ENCODE measurements around the gene KDM5A.
"Not testable (repeated sequence)": the region's sequence is repeated elsewhere in the genome, so short reads cannot be mapped to it uniquely, and the experiment has no call there.

KDM5A gene

DNA sequence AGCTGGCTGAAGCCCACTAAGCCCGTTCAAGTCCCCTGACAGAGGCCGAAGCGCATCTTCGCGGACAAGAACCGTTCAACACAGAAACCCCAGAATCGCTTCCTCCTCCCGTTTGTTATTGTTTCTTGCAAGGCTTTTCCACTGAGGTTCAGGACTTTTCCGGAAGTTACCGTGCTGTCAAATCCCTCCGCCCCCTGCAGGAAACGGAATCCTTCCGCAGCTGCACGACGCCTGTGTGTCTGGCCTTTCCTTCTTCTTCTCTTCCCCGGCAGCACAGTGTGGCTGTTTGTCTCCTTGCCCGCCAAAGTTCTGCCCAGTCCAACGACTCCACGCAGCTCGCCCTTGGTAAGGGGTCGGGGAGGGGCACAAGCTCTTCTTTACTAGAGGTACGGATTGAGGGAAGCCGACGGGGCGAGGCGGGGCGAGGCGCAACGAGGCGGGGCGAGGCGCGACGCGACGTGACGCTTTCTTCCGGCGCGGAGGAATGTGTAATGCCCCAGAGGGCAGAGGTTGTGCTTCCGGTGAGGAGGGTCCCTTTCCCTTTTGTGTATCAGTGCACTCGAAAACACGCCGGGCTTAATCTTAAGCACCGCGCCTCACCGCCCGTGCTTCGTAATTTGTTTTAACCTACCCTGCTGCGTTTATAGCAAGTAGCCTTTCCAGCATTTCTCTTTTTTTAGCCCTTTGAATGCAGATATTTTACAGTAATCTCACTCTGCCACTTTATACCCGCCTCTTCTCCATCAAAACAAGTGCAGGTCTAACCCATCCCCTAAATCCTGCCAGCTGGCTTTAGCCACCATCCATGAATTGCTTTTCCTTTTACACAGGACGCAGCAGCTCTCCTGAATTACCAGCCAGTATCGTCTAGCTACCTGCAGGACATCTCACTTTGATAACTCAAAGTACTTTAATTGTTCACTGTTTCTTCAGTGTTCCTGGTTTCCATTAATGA, at the start of gene KDM5A:
Gene KDM5A, minus strand, starts transcription at position 179 of the 955 bp plus-strand sequence. CDS start 229 bp downstream, outside the sequence.
- H3K9me3 ChIP-seq (ENCODE audit: control insufficient read depth, low read depth, low read length): no peaks in the 10 kb centered on the region

DNA sequence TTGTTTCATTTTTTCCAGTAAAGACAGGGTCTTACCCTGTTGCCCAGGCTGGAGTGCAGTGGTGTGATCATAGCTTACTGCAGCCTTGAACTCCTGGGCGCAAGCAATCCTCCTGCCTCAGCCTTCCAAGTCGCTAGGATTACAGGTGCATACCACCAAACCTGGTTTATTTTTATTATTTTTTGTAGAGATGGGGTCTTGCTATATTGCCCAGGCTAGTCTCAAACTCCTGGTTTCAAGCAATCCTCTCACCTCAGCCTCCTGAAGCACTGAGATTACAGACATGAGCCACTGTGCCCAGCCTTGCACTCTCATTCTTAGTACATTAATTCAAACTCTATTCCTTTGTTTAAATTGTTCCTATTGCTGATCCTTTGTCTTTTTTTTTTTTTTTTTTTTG, 46.6 kb upstream of the KDM5A start:
- not testable (repeated sequence) for H3K9me3 ChIP-seq (ENCODE audit: control insufficient read depth, low read depth, low read length); H3K4me1 ChIP-seq (ENCODE audit: control insufficient read depth, low read depth, low read length); H3K9ac ChIP-seq (ENCODE audit: low read length); H3K4me3 ChIP-seq (ENCODE audit: low read length); H3K27me3 ChIP-seq (ENCODE audit: control insufficient read depth, insufficient read depth, low read length); H3K27ac ChIP-seq (ENCODE audit: low read length)
- peaks cover 91% of the 10 kb centered on the region for H3K36me3 ChIP-seq (ENCODE audit: control insufficient read depth, low read depth, low read length)

More for the DNA sequence above, at the start of gene KDM5A:
- no peaks in the 10 kb centered on the region for H3K27me3 ChIP-seq (ENCODE audit: control insufficient read depth, insufficient read depth, low read length)
- H3K27ac ChIP-seq (ENCODE audit: low read length): peak within 1 kb of the TSS; percentile 85
- H3K4me3 ChIP-seq (ENCODE audit: low read length): peak within 1 kb of the TSS; percentile 92
- H3K36me3 ChIP-seq (ENCODE audit: control insufficient read depth, low read depth, low read length): peaks cover 2% of the 10 kb centered on the region
- H3K4me1 ChIP-seq (ENCODE audit: control insufficient read depth, low read depth, low read length): peaks cover 13% of the 10 kb centered on the region
- peak within 1 kb of the TSS; percentile 89 for H3K9ac ChIP-seq (ENCODE audit: low read length)

DNA sequence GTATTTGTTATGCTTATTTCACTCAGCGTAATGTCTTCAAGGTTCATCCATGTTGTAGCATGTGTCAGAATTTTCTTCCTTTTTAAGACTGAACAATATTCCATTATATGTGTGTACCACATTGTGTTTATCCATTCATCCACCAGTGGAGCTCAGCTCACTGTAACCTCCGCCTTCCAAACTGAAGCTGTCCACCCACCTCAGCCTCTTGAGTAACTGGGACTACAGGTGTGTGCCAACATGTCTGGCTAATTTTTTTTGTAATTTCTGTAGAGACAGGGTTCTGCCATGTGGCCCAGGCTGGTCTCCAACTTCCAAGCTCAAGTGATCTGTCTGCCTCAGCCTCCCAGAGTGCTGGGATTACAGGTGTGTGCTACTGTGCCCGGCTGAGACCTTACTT, 33.4 kb upstream of the KDM5A start:
- Histone ChIP-seq H3K9ac (ENCODE audit: low read length) (no peak overlapping the region), H3K4me3 (ENCODE audit: low read length) (no peak overlapping the region), H3K9me3 (ENCODE audit: control insufficient read depth, low read depth, low read length) (no peaks in the 10 kb centered on the region), H3K4me1 (ENCODE audit: control insufficient read depth, low read depth, low read length) (no peaks in the 10 kb centered on the region), H3K36me3 (ENCODE audit: control insufficient read depth, low read depth, low read length) (peaks cover 55% of the 10 kb centered on the region), H3K27me3 (ENCODE audit: control insufficient read depth, insufficient read depth, low read length) (no peaks in the 10 kb centered on the region), H3K27ac (ENCODE audit: low read length) (no peak overlapping the region)

DNA sequence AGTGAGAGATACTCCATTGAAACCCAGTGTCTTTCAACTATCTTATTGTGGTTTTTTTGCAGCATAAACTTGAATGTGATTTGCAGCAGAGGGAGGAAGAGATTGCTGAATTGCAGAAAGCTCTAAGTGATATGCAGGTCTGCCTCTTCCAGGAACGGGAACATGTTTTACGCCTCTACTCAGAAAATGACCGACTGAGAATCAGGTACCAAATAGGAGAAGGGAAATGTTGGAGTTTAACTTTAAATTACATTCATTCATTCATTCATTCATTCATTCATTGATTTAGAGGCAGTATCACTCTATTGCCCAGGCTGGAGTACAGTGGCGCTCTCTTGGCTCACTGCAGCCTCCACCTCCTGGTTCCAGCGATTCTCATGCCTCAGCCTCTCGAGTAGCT, 29.3 kb upstream of the KDM5A start:
- Histone ChIP-seq H3K4me1 (ENCODE audit: control insufficient read depth, low read depth, low read length) (no peaks in the 10 kb centered on the region), H3K27me3 (ENCODE audit: control insufficient read depth, insufficient read depth, low read length) (no peaks in the 10 kb centered on the region), H3K9me3 (ENCODE audit: control insufficient read depth, low read depth, low read length) (no peaks in the 10 kb centered on the region), H3K4me3 (ENCODE audit: low read length) (no peak overlapping the region), H3K36me3 (ENCODE audit: control insufficient read depth, low read depth, low read length) (peaks cover 52% of the 10 kb centered on the region), H3K9ac (ENCODE audit: low read length) (no peak overlapping the region), H3K27ac (ENCODE audit: low read length) (no peak overlapping the region)

DNA sequence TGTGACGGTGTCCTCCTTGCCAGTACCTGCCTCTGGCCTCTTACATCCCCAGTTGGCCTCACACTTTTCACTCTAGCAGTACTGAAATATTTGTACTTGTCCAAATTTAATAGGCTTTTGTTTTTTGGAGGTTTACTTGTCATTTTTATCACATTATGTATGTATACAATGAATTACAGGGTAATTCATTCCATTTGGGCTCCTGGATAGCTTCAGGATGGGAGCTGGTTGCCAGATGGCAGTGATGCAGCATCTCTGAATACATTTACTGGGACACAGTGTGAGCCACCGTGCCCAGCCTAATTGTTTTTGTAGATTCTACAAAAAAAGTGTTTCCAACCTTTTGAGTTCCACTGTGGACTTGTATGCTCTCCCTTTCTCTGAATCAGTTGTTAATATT, 25.7 kb upstream of the KDM5A start:
- Histone ChIP-seq H3K9ac (ENCODE audit: low read length) (no peak overlapping the region), H3K4me3 (ENCODE audit: low read length) (no peak overlapping the region), H3K27ac (ENCODE audit: low read length) (no peak overlapping the region), H3K9me3 (ENCODE audit: control insufficient read depth, low read depth, low read length) (no peaks in the 10 kb centered on the region), H3K4me1 (ENCODE audit: control insufficient read depth, low read depth, low read length) (no peaks in the 10 kb centered on the region), H3K27me3 (ENCODE audit: control insufficient read depth, insufficient read depth, low read length) (no peaks in the 10 kb centered on the region), H3K36me3 (ENCODE audit: control insufficient read depth, low read depth, low read length) (peaks cover 56% of the 10 kb centered on the region)

DNA sequence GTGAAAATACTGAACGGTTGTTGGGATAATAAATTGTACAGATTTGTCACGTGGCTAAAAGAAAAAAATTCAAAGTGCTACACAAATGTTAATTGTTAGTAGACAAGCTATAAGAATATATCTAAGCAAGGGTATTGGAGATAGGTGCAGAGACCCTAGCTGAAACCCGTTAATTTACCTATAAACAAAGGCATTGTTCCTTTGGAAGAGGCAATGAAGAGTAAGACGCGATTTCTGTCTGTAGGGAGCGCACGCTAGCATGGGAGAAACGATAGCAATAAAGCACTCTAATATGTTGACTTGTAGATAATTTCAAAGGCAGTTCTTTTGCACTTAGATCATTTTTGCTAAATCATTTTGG, 12.9 kb upstream of the KDM5A start:
- Histone ChIP-seq H3K27ac (ENCODE audit: low read length) (peak overlapping the region; percentile 25), H3K36me3 (ENCODE audit: control insufficient read depth, low read depth, low read length) (peaks cover 19% of the 10 kb centered on the region), H3K9ac (ENCODE audit: low read length) (peak overlapping the region; percentile 83), H3K27me3 (ENCODE audit: control insufficient read depth, insufficient read depth, low read length) (no peaks in the 10 kb centered on the region), H3K9me3 (ENCODE audit: control insufficient read depth, low read depth, low read length) (no peaks in the 10 kb centered on the region), H3K4me3 (ENCODE audit: low read length) (peak overlapping the region; percentile 81), H3K4me1 (ENCODE audit: control insufficient read depth, low read depth, low read length) (peaks cover 4% of the 10 kb centered on the region)

DNA sequence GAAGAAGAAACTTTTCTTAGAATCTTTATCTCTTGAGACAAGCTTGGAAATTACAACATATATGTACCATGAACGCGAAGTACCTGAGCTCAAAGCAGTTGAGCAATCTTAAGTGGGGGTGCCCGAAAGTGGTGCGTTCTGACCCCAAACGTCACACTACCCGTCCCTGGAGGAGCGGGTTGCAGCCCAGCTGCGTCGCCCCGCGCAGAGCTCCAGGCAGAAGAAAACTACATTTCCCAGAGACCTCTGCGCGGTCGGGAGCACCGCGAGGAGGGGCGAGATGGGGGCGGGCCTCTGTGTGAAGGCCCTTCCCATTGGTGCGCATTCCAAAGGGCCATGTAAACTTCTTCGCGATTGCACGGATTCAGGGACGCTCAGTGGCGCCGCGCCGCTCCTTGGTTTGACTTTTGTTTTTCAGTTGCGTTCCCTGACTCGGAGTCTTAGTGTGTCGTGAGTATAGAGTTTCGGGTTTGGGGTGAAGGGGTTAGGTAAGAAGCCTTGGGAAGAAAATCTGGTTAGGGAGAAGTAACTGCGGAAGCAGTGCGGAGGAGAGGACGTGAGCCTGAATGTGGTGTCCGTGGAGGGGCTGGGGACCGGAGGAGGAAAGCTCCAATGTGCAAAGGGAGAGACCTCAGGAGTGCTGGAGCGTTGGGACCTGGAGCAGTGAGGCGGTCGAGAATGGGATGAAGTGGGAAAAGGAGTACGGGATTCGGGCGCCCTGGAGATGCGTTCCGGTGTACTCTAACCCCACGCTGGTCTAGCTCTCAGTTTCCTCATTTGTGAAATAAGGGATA, 12.3 kb upstream of the KDM5A start, which contains the start of gene CCDC77:
Gene CCDC77, plus strand, starts transcription at position 410 of the 794 bp plus-strand sequence. CDS start 7,740 bp downstream, outside the sequence.
- Histone ChIP-seq H3K36me3 (ENCODE audit: control insufficient read depth, low read depth, low read length) (peaks cover 14% of the 10 kb centered on the region), H3K9me3 (ENCODE audit: control insufficient read depth, low read depth, low read length) (no peaks in the 10 kb centered on the region), H3K27ac (ENCODE audit: low read length) (peak within 1 kb of the TSS; percentile 25), H3K4me3 (ENCODE audit: low read length) (peak within 1 kb of the TSS; percentile 81), H3K4me1 (ENCODE audit: control insufficient read depth, low read depth, low read length) (peaks cover 4% of the 10 kb centered on the region), H3K9ac (ENCODE audit: low read length) (peak within 1 kb of the TSS; percentile 83), H3K27me3 (ENCODE audit: control insufficient read depth, insufficient read depth, low read length) (no peaks in the 10 kb centered on the region)

DNA sequence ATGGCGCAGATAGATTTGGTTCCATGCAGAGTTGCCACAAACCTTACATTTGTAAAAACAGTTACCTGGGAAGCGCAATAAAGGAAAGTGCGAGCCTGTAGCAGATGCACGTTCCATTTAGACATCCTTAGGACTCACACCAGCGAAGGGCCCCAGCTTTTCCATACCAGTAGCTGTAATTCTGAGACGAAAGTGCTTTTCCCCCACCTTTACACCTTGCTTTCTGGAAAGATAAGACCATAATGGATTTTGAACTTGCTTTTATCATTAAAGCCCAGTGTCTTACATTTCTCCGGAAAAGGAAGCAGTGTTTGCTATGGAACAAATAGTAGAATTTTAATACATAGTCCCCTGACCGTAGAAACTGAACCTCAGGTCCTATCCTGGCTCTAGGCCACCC, 11.7 kb upstream of the KDM5A start:
- Histone ChIP-seq H3K4me3 (ENCODE audit: low read length) (peak overlapping the region; percentile 81), H3K27ac (ENCODE audit: low read length) (no peak overlapping the region), H3K9ac (ENCODE audit: low read length) (peak overlapping the region; percentile 83)

DNA sequence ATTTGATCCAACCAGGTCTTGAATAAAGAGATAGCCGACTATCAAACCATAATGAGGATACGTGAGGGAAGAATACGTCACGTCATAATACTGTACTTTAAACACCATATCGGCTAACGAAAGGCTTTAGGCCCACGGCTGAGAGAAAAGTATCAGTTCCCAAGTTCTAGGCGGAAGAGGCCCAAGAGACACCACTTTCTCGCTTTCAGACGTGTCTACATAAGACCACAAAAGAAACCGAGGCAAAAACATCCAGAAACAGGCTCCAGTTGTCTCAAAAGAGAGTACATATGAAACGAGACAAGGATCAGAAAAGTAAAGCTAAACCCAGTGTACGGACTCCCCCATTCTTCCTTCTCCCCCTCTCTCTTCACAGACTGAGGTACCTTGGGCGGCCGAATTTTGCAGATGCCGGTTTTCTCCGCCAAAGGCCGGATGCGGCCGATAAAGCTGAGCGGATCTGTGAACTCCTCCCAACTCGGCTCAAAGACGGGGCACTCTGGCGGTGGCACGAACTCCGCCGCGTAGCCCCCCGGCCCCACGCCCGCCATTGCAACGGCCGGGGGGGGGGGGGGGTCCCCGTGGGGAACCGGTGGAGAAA, 479 bp downstream of the KDM5A start:
- Histone ChIP-seq H3K27ac (ENCODE audit: low read length) (peak overlapping the region; percentile 12), H3K9ac (ENCODE audit: low read length) (peak overlapping the region; percentile 89)

More for the DNA sequence above, 11.7 kb upstream of the KDM5A start:
- Histone ChIP-seq H3K36me3 (ENCODE audit: control insufficient read depth, low read depth, low read length) (peaks cover 9% of the 10 kb centered on the region), H3K9me3 (ENCODE audit: control insufficient read depth, low read depth, low read length) (no peaks in the 10 kb centered on the region), H3K27me3 (ENCODE audit: control insufficient read depth, insufficient read depth, low read length) (no peaks in the 10 kb centered on the region), H3K4me1 (ENCODE audit: control insufficient read depth, low read depth, low read length) (peaks cover 4% of the 10 kb centered on the region)

DNA sequence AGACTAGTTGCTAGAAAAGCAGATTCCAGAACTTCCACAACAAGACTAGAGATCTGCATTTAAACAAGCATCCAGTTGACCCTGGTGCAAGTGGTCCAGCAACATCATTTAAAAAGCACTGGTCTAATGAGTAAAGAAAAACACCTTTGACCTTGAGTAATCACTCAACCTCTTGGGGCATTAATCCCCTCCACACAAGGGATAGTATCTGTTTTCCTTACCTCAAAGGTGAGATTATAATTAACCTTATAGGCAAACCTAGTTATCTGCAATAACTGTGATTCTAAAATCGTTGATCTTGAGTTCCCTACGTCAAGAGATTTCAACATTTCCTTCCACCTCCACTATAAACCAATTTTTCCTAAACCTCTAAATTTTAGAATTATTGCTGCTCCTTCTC, 1.1 kb downstream of the KDM5A start:
- Histone ChIP-seq H3K36me3 (ENCODE audit: control insufficient read depth, low read depth, low read length) (peaks cover 15% of the 10 kb centered on the region), H3K4me1 (ENCODE audit: control insufficient read depth, low read depth, low read length) (peaks cover 13% of the 10 kb centered on the region), H3K9ac (ENCODE audit: low read length) (peak overlapping the region; percentile 89), H3K4me3 (ENCODE audit: low read length) (peak overlapping the region; percentile 92), H3K9me3 (ENCODE audit: control insufficient read depth, low read depth, low read length) (no peaks in the 10 kb centered on the region), H3K27ac (ENCODE audit: low read length) (peak overlapping the region; percentile 12), H3K27me3 (ENCODE audit: control insufficient read depth, insufficient read depth, low read length) (no peaks in the 10 kb centered on the region)

More for the DNA sequence above, 479 bp downstream of the KDM5A start:
- Histone ChIP-seq H3K36me3 (ENCODE audit: control insufficient read depth, low read depth, low read length) (peaks cover 10% of the 10 kb centered on the region), H3K27me3 (ENCODE audit: control insufficient read depth, insufficient read depth, low read length) (no peaks in the 10 kb centered on the region), H3K4me1 (ENCODE audit: control insufficient read depth, low read depth, low read length) (peaks cover 13% of the 10 kb centered on the region), H3K9me3 (ENCODE audit: control insufficient read depth, low read depth, low read length) (no peaks in the 10 kb centered on the region), H3K4me3 (ENCODE audit: low read length) (peak overlapping the region; percentile 92)

DNA sequence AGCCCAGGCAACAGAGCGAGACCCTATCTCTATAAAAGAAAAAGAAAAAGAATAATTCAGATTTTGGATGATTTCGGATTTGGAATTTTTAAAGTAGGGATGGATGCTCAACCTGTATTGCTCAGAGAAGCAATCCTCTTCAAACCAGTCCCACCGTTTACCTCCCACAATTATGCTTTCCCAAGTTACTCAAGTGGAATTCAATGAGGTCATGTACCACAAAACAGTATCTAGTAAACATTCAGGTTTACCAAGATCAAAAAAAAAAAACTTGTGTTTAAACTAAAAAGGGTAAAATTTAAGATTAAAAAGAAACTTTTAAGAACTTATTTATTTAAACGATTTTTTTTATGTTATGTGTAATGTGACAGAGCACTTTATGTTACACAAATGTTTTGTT, 2.5 kb downstream of the KDM5A start:
- Histone ChIP-seq H3K9me3 (ENCODE audit: control insufficient read depth, low read depth, low read length) (no peaks in the 10 kb centered on the region), H3K9ac (ENCODE audit: low read length) (no peak overlapping the region), H3K4me1 (ENCODE audit: control insufficient read depth, low read depth, low read length) (peaks cover 13% of the 10 kb centered on the region), H3K36me3 (ENCODE audit: control insufficient read depth, low read depth, low read length) (peaks cover 25% of the 10 kb centered on the region), H3K27me3 (ENCODE audit: control insufficient read depth, insufficient read depth, low read length) (no peaks in the 10 kb centered on the region), H3K4me3 (ENCODE audit: low read length) (peak overlapping the region; percentile 92), H3K27ac (ENCODE audit: low read length) (no peak overlapping the region)

Data from iPS-18a (cell line).